SH-SY5Y (cell line): Measurements from ENCODE around the gene SMIM14.

Experiments used
- GATA2 ChIP-seq: IDR thresholded peaks from 2 replicates; pipeline ENCODE4 v1.6.1; 2011; ENCODE audit warnings: mild to moderate bottlenecking, low read depth, low read length
- GATA3 ChIP-seq: IDR thresholded peaks from 2 replicates; pipeline ENCODE4 v1.6.1; 2011; ENCODE audit warnings: low read depth, mild to moderate bottlenecking, low read length, moderate library complexity

Gene SMIM14

GRCh38 chr4:39529534-39529933 lies 109.1 kb downstream of the SMIM14 start:
- TF ChIP-seq GATA2: no peak
- no peak for TF ChIP-seq GATA3

- TF ChIP-seq GATA3 (no peak), GATA2 (no peak)
Measured at GRCh38 chr4:39528061-39528465, 110.6 kb downstream of the SMIM14 start.

GRCh38 chr4:39527296-39528060 lies 111.2 kb downstream of the SMIM14 start, which contains the start of gene UGDH:
Gene UGDH, minus strand, starts transcription at chr4:39527439. Its CDS starts 5,927 bp downstream, at chr4:39521512.
- TF ChIP-seq GATA3 (no peak), GATA2 (no peak)

GRCh38 chr4:39526765-39527295 lies 111.8 kb downstream of the SMIM14 start:
- TF ChIP-seq GATA2: no peak
- no peak for TF ChIP-seq GATA3

DNA sequence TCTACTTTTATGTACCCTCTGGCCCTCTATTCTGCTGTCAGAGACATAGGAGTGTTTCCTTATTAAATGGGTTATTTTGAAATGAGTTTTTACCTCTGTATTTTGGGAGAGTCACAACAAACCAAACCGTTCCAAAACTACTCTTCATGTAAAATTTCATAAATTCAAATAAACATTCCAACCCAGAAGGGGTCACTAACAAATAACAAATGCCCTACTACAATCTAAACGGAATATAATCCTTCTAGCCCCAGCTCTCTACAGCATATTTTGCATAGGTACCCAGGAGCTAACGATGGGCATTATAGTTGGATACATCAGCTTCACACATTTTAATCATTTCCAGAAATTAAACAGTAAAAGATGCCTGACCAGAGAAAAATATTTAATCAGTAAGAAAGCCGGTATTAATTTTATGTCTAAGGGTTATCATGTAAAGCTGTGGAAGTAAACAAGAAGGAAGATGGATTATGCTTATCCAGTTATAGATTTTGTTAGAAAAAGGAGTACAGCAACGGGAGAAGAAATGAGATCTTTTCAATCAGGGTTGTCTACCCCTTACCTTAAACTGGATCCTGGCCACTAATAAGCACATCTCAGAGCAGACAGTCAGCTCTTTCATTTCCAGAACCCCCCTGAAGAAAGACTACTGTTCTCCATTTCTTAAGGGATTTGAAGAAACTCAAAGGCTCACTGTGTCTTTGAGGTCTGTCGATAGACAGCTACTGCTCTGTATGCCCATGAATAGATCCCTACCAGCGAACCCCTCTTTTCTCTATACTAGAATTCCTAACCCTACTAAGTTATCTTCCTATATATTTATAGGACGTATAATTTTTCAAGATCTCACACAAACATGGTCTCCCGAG lies 112.6 kb downstream of the SMIM14 start:
- TF ChIP-seq GATA2: no peak

- no peak for TF ChIP-seq GATA2
- no peak for TF ChIP-seq GATA3
Measured at GRCh38 chr4:39524161-39524957, 114.3 kb downstream of the SMIM14 start.

DNA sequence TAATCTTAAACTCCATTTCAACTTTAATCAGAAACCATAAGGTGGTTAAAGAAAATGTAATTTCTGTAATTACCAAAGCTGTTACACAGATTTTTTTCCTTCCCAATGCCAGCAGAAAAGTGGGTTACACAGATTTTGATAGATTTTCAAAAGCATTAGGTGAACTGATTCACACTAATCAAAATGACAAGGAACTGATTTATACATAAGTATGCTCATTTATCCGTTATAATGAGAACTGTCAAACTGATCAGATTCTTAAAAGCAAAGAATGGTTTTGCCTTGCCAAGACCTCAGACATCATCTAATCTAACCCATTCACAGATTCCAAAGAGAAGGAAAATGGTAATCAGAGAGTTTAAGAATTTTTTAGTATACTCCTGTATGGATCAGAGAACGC lies 116.6 kb downstream of the SMIM14 start:
- TF ChIP-seq GATA3 (no peak), GATA2 (no peak)

GRCh38 chr4:39521253-39521919 lies 117.3 kb downstream of the SMIM14 start:
- TF ChIP-seq GATA2 (no peak), GATA3 (no peak)

DNA sequence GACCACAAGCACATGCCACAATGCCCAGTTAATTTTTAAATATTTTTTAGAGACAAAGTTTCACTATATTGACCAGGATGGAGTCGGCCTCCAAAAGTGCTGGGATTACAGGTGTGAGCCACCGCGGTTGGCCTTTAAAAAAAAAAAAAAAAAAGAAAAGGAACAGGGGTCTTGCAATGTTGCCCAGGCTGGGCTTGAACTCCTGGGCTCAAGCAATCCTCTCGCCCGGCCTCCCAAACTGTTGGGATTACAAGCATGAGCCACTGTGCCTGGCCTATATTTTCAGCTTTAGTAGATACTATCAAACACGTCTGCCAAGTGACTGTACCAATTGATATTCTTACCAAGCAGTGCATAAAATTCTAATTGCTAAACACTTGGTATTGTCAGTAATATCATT lies 120.2 kb downstream of the SMIM14 start:
- no peak for TF ChIP-seq GATA3
- no peak for TF ChIP-seq GATA2

GRCh38 chr4:39516407-39516966 lies 122.2 kb downstream of the SMIM14 start:
- TF ChIP-seq GATA3: no peak
- TF ChIP-seq GATA2: no peak

- TF ChIP-seq GATA3 (no peak), GATA2 (no peak)
Measured at GRCh38 chr4:39514888-39515401, 123.7 kb downstream of the SMIM14 start.

- TF ChIP-seq GATA3 (no peak), GATA2 (no peak)
Measured at GRCh38 chr4:39510348-39510929, 128.2 kb downstream of the SMIM14 start.
